NT2/D1 (cell line): Measurements from ENCODE around the gene TFIP11.

Experiments used
- SUZ12 ChIP-seq: IDR thresholded peaks from 2 replicates; pipeline ENCODE4 v1.6.1; 2011; ENCODE audit not compliant: insufficient read length, insufficient read depth; ENCODE audit errors: extremely low read depth
- YY1 ChIP-seq: IDR thresholded peaks from 2 replicates; pipeline ENCODE4 v1.6.1; 2011; ENCODE audit not compliant: insufficient read length, insufficient read depth
- ZNF274 ChIP-seq: IDR thresholded peaks from 2 replicates; pipeline ENCODE4 v1.6.1; 2011; ENCODE audit warnings: mild to moderate bottlenecking, low read depth, low read length

- TF ChIP-seq YY1 (no peak), SUZ12 (no peak), ZNF274 (no peak)
Measured at GRCh38 chr22:26556904-26557303, 44.6 kb upstream of the TFIP11 start.
